GM19468 (cell line): ENCODE measurements around the gene CFLAR.
A peak's percentile ranks its signal among the peaks of the same experiment; 100 is the strongest.

Experiments
- ATAC-seq: cut with Tn5 transposase; IDR thresholded peaks from one replicate; pipeline ENCODE4 v1.9.1; 2021; ENCODE audit warnings: mild to moderate bottlenecking, moderate library complexity, moderate number of reproducible peaks; ENCODE audit not compliant: unreplicated experiment; ENCODE audit errors: extremely low read depth

The CFLAR gene

GRCh38 chr2:201204655-201205514 is 88.9 kb downstream of the CFLAR start:
- ATAC-seq: no peak

GRCh38 chr2:201205515-201205849 is 89.5 kb downstream of the CFLAR start:
- no peak for ATAC-seq

- peak; percentile 69 for ATAC-seq
Observed at GRCh38 chr2:201208563-201209252, 92.7 kb downstream of the CFLAR start.

- no peak for ATAC-seq
Observed at GRCh38 chr2:201215963-201216362, 100.0 kb downstream of the CFLAR start.

GRCh38 chr2:201216918-201217317 is 101.0 kb downstream of the CFLAR start:
- no peak for ATAC-seq

- ATAC-seq: no peak
Observed at GRCh38 chr2:201218780-201219179, 102.8 kb downstream of the CFLAR start.

- no peak for ATAC-seq
Observed at GRCh38 chr2:201219328-201220096, 103.5 kb downstream of the CFLAR start.

GRCh38 chr2:201220102-201220570 is 104.2 kb downstream of the CFLAR start:
- no peak for ATAC-seq

GRCh38 chr2:201223089-201224073 is 107.4 kb downstream of the CFLAR start:
- peak; percentile 82 for ATAC-seq
